Measurements from ENCODE around the gene SLC15A4.
"Not testable (repeated sequence)": the region's sequence is repeated elsewhere in the genome, so short reads cannot be mapped to it uniquely, and the experiment has no call there.

SLC15A4 gene

DNA sequence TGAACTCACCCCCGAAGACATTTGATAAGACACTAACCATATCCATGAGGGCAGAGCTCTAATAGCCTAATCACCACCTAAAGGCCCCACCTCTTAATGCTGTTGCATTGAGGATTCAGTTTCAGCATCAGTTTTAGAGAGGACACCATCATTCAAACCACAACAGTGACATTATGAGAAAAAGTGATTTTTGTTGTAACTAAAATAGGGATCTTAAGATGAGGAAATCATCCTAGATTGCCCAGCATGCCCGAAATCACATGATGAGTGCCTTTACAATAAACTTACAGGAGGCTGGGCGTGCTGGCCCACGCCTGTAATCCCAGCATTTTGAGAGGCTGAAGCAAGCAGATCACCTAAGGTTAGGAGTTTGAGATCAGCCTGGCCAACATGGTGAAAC, 19.8 kb upstream of the SLC15A4 start:
- in situ Hi-C loops (cut with MboI; ENCODE audit: low pct_unique_long_range_greater_than_20kb, low sequenced_read_pairs, unreplicated experiment), result no loop called here

DNA sequence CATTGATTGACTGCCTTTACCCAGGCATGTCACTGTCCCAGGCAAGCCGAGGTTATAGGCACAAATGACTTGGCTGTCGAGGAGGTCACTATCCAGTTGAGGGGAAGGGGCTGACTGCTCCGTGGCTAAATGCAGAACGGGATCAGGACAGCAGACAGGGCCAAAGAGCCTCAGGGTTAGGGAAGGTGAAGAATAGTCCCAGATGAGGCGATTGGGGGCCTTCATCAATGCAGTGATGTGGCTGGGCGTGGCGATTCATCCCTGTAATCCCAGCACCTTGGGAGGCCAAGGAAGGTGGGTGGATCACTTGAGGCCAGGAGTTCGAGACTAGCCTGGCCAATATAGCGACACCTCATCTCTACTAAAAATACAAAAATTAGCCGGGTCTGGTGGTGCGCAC, 18.8 kb upstream of the SLC15A4 start:
- no peak for DNase-seq (ENCODE audit: low spot score)
- in situ Hi-C loops (cut with MboI; ENCODE audit: low pct_unique_long_range_greater_than_20kb, low sequenced_read_pairs, unreplicated experiment), result no loop called here
- TF ChIP-seq, protein P1, sequence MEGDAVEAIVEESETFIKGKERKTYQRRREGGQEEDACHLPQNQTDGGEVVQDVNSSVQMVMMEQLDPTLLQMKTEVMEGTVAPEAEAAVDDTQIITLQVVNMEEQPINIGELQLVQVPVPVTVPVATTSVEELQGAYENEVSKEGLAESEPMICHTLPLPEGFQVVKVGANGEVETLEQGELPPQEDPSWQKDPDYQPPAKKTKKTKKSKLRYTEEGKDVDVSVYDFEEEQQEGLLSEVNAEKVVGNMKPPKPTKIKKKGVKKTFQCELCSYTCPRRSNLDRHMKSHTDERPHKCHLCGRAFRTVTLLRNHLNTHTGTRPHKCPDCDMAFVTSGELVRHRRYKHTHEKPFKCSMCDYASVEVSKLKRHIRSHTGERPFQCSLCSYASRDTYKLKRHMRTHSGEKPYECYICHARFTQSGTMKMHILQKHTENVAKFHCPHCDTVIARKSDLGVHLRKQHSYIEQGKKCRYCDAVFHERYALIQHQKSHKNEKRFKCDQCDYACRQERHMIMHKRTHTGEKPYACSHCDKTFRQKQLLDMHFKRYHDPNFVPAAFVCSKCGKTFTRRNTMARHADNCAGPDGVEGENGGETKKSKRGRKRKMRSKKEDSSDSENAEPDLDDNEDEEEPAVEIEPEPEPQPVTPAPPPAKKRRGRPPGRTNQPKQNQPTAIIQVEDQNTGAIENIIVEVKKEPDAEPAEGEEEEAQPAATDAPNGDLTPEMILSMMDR (IDR thresholded peaks at IDR 0.05; ENCODE audit: extremely low read depth, insufficient read depth, missing control alignments), result no peak

More for the DNA sequence above, 19.8 kb upstream of the SLC15A4 start:
- TF ChIP-seq, protein P1 (IDR thresholded peaks at IDR 0.05; ENCODE audit: extremely low read depth, insufficient read depth, missing control alignments), result no peak
- DNase-seq (ENCODE audit: low spot score), result no peak

DNA sequence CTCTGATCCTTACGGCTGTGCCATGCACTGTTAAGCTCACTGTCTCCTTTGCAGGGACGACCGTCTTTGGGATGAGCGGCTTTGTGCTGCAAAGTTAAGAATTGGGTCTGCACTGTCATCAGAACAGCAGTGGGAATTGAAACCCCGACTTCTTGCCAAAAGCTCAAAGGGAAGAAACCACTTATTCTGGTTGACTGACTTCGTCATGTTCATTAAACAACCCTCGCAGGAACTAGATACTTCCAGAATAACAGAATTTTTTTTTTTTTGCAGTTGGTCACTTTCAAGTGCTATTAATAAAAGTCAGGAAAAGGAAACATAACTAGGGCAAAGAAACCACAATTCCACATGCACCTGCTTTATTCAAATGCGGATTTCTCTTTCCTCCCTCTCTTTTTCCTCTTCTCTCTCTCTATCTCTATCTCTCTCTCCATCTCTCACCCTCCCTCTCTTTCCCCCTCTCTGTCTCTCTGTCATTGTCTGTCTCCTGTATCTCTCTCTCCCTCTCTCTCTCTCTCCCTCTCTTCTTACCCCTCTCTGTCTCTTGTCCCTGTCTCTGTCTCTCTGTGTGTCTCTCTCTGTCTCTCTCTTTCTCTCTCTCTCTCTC, 17.2 kb upstream of the SLC15A4 start:
- TF ChIP-seq, protein P1 (IDR thresholded peaks at IDR 0.05; ENCODE audit: extremely low read depth, insufficient read depth, missing control alignments), result no peak
- no peak for DNase-seq (ENCODE audit: low spot score)
- in situ Hi-C loops (cut with MboI; ENCODE audit: low pct_unique_long_range_greater_than_20kb, low sequenced_read_pairs, unreplicated experiment), result no loop called here

DNA sequence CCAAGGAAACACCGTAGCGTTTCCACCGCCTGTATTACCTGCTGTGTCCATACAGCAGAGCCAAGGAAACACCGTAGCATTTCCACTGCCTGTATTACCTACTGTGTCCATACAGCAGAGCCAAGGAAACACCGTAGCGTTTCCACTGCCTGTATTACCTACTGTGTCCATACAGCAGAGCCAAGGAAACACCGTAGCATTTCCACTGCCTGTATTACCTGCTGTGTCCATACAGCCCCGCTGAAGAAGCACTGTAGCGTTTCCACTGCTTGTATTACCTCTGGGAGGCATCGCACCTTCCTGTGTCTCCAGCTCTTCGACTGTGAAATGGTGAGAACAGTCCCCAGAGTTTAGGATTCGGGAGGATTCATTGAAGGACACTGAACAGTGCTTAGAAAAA, 16.1 kb upstream of the SLC15A4 start:
- in situ Hi-C loops (cut with MboI; ENCODE audit: low pct_unique_long_range_greater_than_20kb, low sequenced_read_pairs, unreplicated experiment); DNase-seq (ENCODE audit: low spot score): not testable (repeated sequence)

DNA sequence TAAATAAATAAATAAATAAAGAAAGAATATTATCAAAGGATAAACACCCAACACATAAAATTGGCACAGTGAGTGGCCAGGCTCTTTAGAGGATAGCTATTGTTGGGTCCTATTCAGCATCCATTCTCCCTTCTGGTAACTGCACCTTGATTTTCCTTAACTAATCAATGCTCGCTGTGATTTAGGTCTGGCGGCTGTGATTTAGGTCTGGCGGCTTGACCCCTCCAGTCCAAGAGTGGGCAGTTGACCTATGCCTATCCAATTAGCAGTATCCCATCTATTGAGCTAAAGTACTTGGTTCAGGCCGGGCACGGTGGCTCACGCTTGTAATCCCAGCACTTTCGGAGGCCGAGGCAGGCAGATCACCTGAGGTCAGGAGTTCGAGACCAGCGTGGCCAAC, 9.7 kb upstream of the SLC15A4 start:
- no peak for DNase-seq (ENCODE audit: low spot score)
- TF ChIP-seq, protein P1 (IDR thresholded peaks at IDR 0.05; ENCODE audit: extremely low read depth, insufficient read depth, missing control alignments), result no peak
- in situ Hi-C loops (cut with MboI; ENCODE audit: low pct_unique_long_range_greater_than_20kb, low sequenced_read_pairs, unreplicated experiment), result no loop called here

DNA sequence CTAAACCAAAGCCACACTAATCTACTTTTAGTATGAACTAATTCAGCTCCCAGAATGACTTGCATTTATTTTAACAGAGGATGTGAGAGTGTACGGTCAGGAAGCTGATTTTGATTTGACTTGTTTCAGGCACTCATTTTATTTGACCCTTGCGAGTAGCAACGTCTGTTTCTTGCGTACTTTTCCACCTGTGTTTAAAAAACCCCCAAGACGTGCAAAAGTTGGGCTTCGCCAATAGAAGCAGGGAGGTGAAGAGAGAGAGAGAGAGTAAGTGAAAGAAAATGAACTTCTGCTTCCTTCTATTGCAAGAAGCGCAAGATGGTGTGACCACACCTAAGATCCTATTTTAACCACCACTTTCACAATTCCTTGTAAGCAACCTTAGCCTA, 6.7 kb upstream of the SLC15A4 start:
- TF ChIP-seq, protein P1 (IDR thresholded peaks at IDR 0.05; ENCODE audit: extremely low read depth, insufficient read depth, missing control alignments), result no peak
- peak; percentile 56 for DNase-seq (ENCODE audit: low spot score)
- in situ Hi-C loops (cut with MboI; ENCODE audit: low pct_unique_long_range_greater_than_20kb, low sequenced_read_pairs, unreplicated experiment), result no loop called here

DNA sequence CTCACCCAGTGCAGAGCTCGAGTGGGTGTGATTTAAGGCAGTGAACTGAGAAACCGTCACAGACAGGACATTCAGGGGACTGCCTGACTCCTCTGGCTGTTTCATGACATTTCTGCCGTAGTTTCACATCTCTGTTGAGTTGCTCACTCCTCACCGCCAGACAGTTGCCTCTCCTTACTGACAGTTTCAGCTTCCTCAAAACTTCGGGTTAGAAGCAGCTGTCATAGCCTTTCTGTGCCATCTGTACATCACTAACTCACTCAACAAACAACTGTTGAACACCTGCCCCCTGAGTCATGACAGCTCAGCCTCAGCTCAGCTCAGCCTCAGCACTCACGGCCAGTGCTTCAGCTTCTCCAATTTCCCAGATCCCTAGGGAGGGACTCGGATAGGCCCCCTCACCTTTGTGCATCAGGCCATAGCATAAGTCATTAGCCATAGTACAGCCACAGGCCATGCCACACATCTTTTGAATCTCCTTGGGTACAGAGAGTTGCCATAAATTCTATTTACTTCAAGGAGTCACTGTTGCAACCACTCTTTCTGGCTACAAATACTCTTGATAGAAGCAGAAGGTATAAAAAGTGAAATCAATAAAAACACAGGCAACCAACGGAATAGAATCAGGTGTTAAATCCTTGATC, 6.2 kb upstream of the SLC15A4 start:
- in situ Hi-C loops (cut with MboI; ENCODE audit: low pct_unique_long_range_greater_than_20kb, low sequenced_read_pairs, unreplicated experiment), result no loop called here
- DNase-seq (ENCODE audit: low spot score), result peak; percentile 78
- TF ChIP-seq, protein P1 (IDR thresholded peaks at IDR 0.05; ENCODE audit: extremely low read depth, insufficient read depth, missing control alignments), result no peak

Measured in GM13977 (cell line).